ENCODE data around the gene LY6G6C.

The LY6G6C gene

DNA sequence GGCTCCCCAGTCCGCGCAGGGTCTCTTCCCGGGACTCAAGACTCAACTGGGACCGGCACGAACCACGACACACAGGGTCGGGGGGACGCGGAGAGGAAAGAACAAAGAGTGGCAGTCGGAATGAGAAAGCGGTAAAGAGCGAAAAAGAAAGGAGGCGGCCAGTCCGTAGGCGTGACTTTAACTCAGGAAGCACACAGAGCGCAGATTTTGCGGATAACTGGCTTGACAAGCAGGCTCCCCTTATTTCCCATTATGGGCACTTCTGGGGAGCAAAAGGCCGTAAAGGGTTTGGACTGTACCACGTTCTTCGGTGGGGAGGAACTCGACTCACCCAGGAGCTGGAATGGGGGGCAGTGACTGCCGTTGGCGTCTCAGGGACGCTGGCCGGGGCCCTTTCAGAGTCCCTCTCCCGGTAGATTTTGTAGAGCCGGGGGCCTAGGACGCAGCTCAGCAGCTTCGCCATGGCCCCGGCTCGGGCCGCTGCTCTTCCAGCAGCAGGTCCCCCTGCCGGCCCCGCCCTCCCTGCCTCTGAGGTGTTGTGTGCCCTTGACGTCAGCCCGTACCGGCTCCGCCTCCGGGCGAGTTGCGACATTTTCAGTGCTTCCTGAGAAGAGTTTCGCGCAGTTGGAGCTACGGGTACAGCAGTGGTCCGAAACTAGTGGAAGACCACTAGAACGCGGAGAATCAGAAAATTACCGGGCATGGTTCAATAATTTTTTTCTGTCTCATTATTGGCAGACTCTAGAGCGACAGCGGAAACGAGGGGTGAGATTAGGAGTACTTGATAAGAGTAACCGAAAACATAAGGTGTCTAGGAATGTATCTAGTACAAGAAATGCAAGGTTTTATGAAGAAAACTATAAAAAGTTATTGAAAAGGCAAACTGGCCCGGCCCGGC, 18.5 kb downstream of the LY6G6C start, which contains the start of gene ABHD16A:
Gene ABHD16A, minus strand, starts transcription at position 506 of the 898 bp plus-strand sequence. Its CDS starts 43 bp downstream, at position 463.
- peak within 1 kb of the TSS; percentile 93 for H2AFZ ChIP-seq (ENCODE audit: low read length, unreplicated experiment)
- H3K27ac ChIP-seq (ENCODE audit: low read depth, low read length): peak within 1 kb of the TSS; percentile 87
- no peaks in the 10 kb centered on the region for H3K27me3 ChIP-seq (ENCODE audit: insufficient read depth, low read length)
- peaks cover 10% of the 10 kb centered on the region for H3K4me1 ChIP-seq (ENCODE audit: control insufficient read depth, insufficient read depth, low read length, unreplicated experiment)
- peak within 1 kb of the TSS; percentile 88 for H3K4me3 ChIP-seq (ENCODE audit: low read depth, low read length)
- peaks cover 23% of the 10 kb centered on the region for H3K79me2 ChIP-seq (ENCODE audit: control insufficient read depth, insufficient read depth, low read length, unreplicated experiment)
- 0 out of 2 replicates have a peak, but pooled peaks cover 2% of the 10 kb centered on the region for H3K36me3 ChIP-seq (ENCODE audit: insufficient read depth, low read length)

DNA sequence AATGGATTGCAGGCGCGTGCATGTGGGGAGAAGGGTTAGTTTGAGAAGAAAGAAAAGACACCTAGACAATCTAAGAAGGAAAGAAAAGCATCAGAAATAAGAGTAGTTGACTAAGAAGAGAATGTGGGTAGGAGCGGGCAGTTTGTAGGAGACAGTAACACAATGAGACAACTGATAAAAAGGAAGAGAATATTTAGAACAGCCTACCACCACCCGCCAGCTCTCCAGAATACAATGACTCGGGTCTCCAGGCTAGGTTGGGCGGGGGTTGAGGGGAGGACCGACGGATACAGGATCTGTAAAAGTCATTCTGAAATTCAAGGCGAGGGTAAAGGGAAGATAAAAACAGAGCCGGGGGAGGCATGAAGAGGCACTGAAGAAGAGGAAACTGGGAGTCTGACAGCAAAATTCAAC, 19.1 kb downstream of the LY6G6C start:
- no peaks in the 10 kb centered on the region for H3K27me3 ChIP-seq (ENCODE audit: insufficient read depth, low read length)
- H3K36me3 ChIP-seq (ENCODE audit: insufficient read depth, low read length): 0 out of 2 replicates have a peak, but pooled peaks cover 2% of the 10 kb centered on the region
- peaks cover 23% of the 10 kb centered on the region for H3K79me2 ChIP-seq (ENCODE audit: control insufficient read depth, insufficient read depth, low read length, unreplicated experiment)
- peak overlapping the region; percentile 87 for H3K27ac ChIP-seq (ENCODE audit: low read depth, low read length)
- peak overlapping the region; percentile 93 for H2AFZ ChIP-seq (ENCODE audit: low read length, unreplicated experiment)
- H3K4me1 ChIP-seq (ENCODE audit: control insufficient read depth, insufficient read depth, low read length, unreplicated experiment): peaks cover 17% of the 10 kb centered on the region
- H3K4me3 ChIP-seq (ENCODE audit: low read depth, low read length): peak overlapping the region; percentile 88

DNA sequence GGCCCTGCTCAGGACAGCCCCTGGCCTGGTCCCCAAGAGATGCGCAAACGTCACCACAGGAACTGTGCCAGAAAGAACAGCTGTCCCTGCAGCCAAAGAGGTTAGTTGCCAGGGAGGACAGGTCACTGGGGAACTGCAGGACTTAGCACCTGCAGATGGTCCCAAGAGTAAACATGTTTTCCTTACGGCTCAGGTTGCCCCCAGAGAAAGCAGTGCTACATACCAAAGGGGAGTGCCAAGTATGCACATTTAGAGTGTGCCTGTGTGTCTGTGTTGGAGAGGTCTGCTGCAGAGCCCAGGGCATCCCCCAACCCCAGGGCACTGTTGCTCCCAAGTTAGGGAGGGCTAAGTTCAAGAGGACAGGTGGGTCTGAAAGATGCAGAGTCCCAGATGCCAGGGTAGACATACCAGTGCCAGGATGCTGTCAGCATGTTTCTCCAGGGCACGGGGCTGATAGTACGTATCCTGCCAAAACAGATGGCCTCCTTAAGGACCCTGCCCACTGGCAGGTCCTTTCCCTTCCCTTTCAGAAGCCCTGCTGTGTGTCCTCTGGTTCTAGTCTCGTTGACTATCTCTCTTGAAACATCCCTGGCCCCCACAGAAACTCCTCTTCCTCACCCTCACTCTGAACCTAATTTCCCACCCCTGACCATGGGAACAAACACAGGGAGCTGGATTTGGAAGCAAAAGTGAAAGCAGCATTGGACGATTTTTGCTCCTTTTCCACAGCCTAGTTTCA, 19.7 kb downstream of the LY6G6C start:
- peak overlapping the region; percentile 88 for H3K4me3 ChIP-seq (ENCODE audit: low read depth, low read length)
- H3K4me1 ChIP-seq (ENCODE audit: control insufficient read depth, insufficient read depth, low read length, unreplicated experiment): peaks cover 17% of the 10 kb centered on the region
- peak overlapping the region; percentile 93 for H2AFZ ChIP-seq (ENCODE audit: low read length, unreplicated experiment)
- 0 out of 2 replicates have a peak, but pooled peaks cover 2% of the 10 kb centered on the region for H3K36me3 ChIP-seq (ENCODE audit: insufficient read depth, low read length)
- peak overlapping the region; percentile 87 for H3K27ac ChIP-seq (ENCODE audit: low read depth, low read length)
- H3K27me3 ChIP-seq (ENCODE audit: insufficient read depth, low read length): no peaks in the 10 kb centered on the region
- peaks cover 23% of the 10 kb centered on the region for H3K79me2 ChIP-seq (ENCODE audit: control insufficient read depth, insufficient read depth, low read length, unreplicated experiment)

DNA sequence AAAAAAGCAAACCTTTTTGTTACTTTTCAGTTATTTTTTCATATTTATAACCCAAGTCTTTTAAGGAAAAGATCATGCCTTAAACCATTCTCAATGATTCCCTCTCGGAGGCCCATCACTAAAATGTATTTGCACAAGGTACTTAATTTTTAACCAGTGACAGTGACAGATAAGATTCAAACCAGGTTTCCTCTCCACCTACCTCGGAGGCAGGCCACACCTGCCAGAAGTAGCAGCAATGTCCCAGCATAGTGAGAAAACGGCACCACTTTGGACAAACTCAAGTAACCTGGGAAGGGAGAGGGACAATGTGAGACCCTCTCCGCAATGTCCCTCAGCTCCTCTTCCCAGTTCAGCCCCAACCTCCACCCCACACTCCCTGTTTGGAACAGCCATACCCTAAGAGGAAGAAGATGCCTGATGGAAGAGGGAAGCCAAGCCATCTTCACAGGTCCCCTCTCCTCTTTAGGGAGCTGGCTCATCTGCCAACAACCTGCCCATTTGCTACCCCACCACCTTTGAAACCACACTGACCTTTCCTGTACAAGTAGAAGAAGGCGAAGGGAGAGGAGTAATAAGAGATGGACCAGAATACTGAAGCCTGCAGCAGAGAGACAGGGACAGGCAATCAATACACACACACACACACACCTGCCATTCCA, 20.7 kb downstream of the LY6G6C start:
- Histone ChIP-seq H3K4me1 (ENCODE audit: control insufficient read depth, insufficient read depth, low read length, unreplicated experiment) (peaks cover 17% of the 10 kb centered on the region), H3K27ac (ENCODE audit: low read depth, low read length) (no peak overlapping the region), H3K36me3 (ENCODE audit: insufficient read depth, low read length) (0 out of 2 replicates have a peak, but pooled peaks cover 2% of the 10 kb centered on the region), H3K27me3 (ENCODE audit: insufficient read depth, low read length) (no peaks in the 10 kb centered on the region), H2AFZ (ENCODE audit: low read length, unreplicated experiment) (no peak overlapping the region), H3K4me3 (ENCODE audit: low read depth, low read length) (no peak overlapping the region; the same call in 1 of the 2 replicates), H3K79me2 (ENCODE audit: control insufficient read depth, insufficient read depth, low read length, unreplicated experiment) (peaks cover 23% of the 10 kb centered on the region)

DNA sequence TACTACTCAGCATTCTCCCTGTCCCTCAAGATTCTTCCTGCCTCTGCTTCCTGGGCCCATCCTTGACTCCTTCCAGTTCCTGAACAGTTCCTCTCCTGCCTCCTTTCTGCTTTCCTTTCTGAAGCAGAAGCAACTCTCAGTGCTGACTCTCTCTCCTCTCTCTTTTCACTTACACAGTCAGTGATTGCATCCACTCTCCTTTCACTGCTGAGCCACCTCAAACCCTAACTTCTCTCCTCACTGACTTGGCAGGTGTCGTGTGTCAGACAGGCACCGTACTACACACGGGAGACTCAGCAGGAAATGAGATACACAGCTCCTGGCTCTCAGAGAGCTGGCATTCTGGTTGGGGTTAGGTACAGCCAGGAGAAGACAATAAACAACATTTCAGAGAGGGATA, 24.0 kb downstream of the LY6G6C start:
- peaks cover 19% of the 10 kb centered on the region for H3K79me2 ChIP-seq (ENCODE audit: control insufficient read depth, insufficient read depth, low read length, unreplicated experiment)
- no peak overlapping the region for H2AFZ ChIP-seq (ENCODE audit: low read length, unreplicated experiment)
- peaks cover 6% of the 10 kb centered on the region; the same call in 1 of the 2 replicates for H3K36me3 ChIP-seq (ENCODE audit: insufficient read depth, low read length)
- peak overlapping the region; percentile 2; the same call in 1 of the 2 replicates for H3K27ac ChIP-seq (ENCODE audit: low read depth, low read length)
- H3K4me1 ChIP-seq (ENCODE audit: control insufficient read depth, insufficient read depth, low read length, unreplicated experiment): peaks cover 17% of the 10 kb centered on the region
- H3K27me3 ChIP-seq (ENCODE audit: insufficient read depth, low read length): no peaks in the 10 kb centered on the region
- no peak overlapping the region for H3K4me3 ChIP-seq (ENCODE audit: low read depth, low read length)

DNA sequence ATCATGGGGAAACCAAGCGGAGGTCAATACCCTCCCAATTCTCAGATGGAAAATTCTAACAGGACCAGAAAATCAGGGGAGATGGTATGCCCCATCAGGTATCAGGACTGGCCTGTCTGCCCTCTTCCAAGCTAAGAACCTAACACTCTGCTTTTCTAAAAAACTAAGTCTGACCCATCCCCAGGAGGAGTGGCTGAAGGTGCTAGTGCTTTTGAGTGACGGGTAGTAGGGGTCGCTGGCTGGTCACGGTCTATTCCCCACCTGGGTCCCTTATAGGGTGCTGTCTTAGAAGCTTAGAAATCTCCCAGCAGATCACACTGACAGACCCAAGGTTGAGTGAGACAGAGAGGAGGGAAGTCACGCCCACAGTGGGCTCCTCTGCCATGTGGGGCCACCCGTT, 28.0 kb downstream of the LY6G6C start:
- Histone ChIP-seq H3K27ac (ENCODE audit: low read depth, low read length) (no peak overlapping the region), H3K4me1 (ENCODE audit: control insufficient read depth, insufficient read depth, low read length, unreplicated experiment) (peaks cover 7% of the 10 kb centered on the region), H3K4me3 (ENCODE audit: low read depth, low read length) (no peak overlapping the region), H3K79me2 (ENCODE audit: control insufficient read depth, insufficient read depth, low read length, unreplicated experiment) (no peaks in the 10 kb centered on the region), H3K36me3 (ENCODE audit: insufficient read depth, low read length) (peaks cover 4% of the 10 kb centered on the region; the same call in 1 of the 2 replicates), H2AFZ (ENCODE audit: low read length, unreplicated experiment) (no peak overlapping the region), H3K27me3 (ENCODE audit: insufficient read depth, low read length) (no peaks in the 10 kb centered on the region)

DNA sequence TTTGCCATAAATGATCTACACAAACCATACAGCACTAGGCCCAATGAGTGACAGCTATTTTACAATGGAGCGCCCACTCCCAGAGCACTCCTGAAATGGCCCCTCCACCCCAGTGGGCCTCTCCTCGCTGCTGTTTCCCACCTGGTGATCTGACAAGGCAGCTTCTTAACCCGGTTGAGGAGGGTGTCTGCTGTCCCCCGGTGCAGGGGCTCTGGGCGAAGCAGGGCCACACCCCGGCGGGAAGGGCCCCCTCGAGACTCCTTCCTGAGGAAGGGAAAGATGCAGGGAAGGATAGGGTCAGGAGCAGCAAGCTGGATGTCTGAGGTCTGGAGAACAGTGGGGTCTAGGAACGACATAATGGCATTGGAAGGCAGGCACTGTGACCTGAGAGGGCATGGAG, 28.7 kb downstream of the LY6G6C start:
- Histone ChIP-seq H3K27ac (ENCODE audit: low read depth, low read length) (no peak overlapping the region), H3K27me3 (ENCODE audit: insufficient read depth, low read length) (no peaks in the 10 kb centered on the region), H3K36me3 (ENCODE audit: insufficient read depth, low read length) (peaks cover 4% of the 10 kb centered on the region; the same call in 1 of the 2 replicates), H3K4me3 (ENCODE audit: low read depth, low read length) (no peak overlapping the region), H3K79me2 (ENCODE audit: control insufficient read depth, insufficient read depth, low read length, unreplicated experiment) (no peaks in the 10 kb centered on the region), H2AFZ (ENCODE audit: low read length, unreplicated experiment) (no peak overlapping the region), H3K4me1 (ENCODE audit: control insufficient read depth, insufficient read depth, low read length, unreplicated experiment) (peaks cover 4% of the 10 kb centered on the region)

DNA sequence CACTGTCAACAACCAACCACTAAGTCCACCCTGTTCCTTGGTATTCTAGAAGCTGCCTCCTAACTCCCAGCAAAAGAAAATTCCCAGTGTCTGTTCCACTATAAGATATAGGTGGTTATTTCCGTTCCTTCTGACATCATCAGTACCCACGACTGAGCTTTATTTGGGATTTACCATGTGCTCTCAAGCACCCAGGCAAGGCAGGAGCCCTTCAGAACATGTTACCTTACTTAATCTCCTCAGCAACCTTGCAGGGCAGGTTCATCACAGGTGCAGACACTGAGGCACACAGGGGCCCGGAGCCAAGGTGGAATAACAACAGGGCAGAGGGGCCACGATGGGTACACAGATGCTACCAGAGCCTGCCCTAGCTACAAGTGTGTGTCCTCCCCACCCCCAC, 29.2 kb downstream of the LY6G6C start:
- peaks cover 4% of the 10 kb centered on the region; the same call in 1 of the 2 replicates for H3K36me3 ChIP-seq (ENCODE audit: insufficient read depth, low read length)
- H2AFZ ChIP-seq (ENCODE audit: low read length, unreplicated experiment): no peak overlapping the region
- H3K4me1 ChIP-seq (ENCODE audit: control insufficient read depth, insufficient read depth, low read length, unreplicated experiment): no peaks in the 10 kb centered on the region
- H3K27ac ChIP-seq (ENCODE audit: low read depth, low read length): no peak overlapping the region
- no peaks in the 10 kb centered on the region for H3K79me2 ChIP-seq (ENCODE audit: control insufficient read depth, insufficient read depth, low read length, unreplicated experiment)
- H3K4me3 ChIP-seq (ENCODE audit: low read depth, low read length): no peak overlapping the region
- no peaks in the 10 kb centered on the region for H3K27me3 ChIP-seq (ENCODE audit: insufficient read depth, low read length)

DNA sequence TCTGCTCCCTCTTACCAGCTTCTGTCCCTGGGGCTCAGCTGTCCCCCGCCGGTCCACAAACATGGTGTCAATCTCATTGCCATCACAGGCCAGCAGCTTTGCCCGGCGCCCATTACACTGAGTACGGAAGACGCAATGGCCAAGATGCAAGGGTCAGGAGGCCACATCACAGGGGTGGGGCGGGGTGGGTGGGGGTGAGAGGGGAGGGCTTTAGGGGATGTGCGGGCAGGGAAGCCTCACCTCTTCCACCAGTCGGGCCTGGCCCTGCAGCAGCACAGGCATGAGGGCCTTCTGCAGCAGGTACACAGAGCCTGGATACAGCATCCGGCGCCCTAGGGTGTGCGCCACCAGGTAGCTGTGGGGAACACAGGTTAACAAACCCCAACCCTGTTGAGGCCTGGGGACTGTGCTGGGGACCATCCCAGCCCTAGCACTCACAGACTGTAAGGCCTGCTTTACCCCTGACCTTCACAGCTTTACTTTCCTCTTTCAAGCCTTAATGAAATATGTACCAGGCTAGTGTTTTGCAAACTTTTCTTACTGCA, 29.9 kb downstream of the LY6G6C start:
- H3K27ac ChIP-seq (ENCODE audit: low read depth, low read length): no peak overlapping the region
- H3K36me3 ChIP-seq (ENCODE audit: insufficient read depth, low read length): peaks cover 4% of the 10 kb centered on the region; the same call in 1 of the 2 replicates
- no peaks in the 10 kb centered on the region for H3K27me3 ChIP-seq (ENCODE audit: insufficient read depth, low read length)
- no peaks in the 10 kb centered on the region for H3K4me1 ChIP-seq (ENCODE audit: control insufficient read depth, insufficient read depth, low read length, unreplicated experiment)
- no peaks in the 10 kb centered on the region for H3K79me2 ChIP-seq (ENCODE audit: control insufficient read depth, insufficient read depth, low read length, unreplicated experiment)
- no peak overlapping the region for H3K4me3 ChIP-seq (ENCODE audit: low read depth, low read length)
- no peak overlapping the region for H2AFZ ChIP-seq (ENCODE audit: low read length, unreplicated experiment)

DNA sequence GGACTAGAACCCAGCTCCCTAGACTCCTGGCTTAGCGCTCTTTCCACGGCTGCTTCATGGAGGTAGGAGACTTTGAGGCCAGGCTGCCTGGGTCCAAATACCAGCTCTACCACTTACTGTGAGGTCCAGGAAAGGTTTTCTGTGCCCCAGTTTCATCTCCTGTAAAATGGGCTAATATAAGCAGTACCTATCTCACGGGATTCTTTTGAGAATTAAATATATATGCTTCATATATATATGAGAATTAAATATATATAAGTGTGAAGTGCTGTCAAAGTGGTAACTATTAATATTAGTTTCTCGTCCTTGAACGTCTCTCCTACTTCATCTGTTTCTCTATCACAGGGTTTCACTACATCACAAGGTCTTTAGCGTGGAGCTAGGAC, 30.5 kb downstream of the LY6G6C start:
- H3K4me1 ChIP-seq (ENCODE audit: control insufficient read depth, insufficient read depth, low read length, unreplicated experiment): no peaks in the 10 kb centered on the region
- H3K4me3 ChIP-seq (ENCODE audit: low read depth, low read length): no peak overlapping the region
- H3K79me2 ChIP-seq (ENCODE audit: control insufficient read depth, insufficient read depth, low read length, unreplicated experiment): no peaks in the 10 kb centered on the region
- H3K27ac ChIP-seq (ENCODE audit: low read depth, low read length): no peak overlapping the region
- H3K36me3 ChIP-seq (ENCODE audit: insufficient read depth, low read length): peaks cover 4% of the 10 kb centered on the region; the same call in 1 of the 2 replicates
- H2AFZ ChIP-seq (ENCODE audit: low read length, unreplicated experiment): no peak overlapping the region
- H3K27me3 ChIP-seq (ENCODE audit: insufficient read depth, low read length): no peaks in the 10 kb centered on the region
